ENCODE data around the gene PGM2.
"Not testable (repeated sequence)": the region's sequence is repeated elsewhere in the genome, so short reads cannot be mapped to it uniquely, and the experiment has no call there.

The PGM2 gene

GRCh38 chr4:37821953-37822605, 4.4 kb upstream of the PGM2 start:
- H3K9me3 ChIP-seq (replicated peaks; ENCODE audit: insufficient read depth, low read length): no peaks in the 10 kb centered on the region
- H3K9me2 ChIP-seq (replicated peaks; ENCODE audit: insufficient read depth, low read length): no peaks in the 10 kb centered on the region
- H3K4me2 ChIP-seq (ENCODE audit: low read depth, low read length): no peak overlapping the region
- no peak overlapping the region for H2AFZ ChIP-seq (ENCODE audit: low read length)
- H3K4me3 ChIP-seq (ENCODE audit: low read length): no peak overlapping the region
- H3K27me3 ChIP-seq (replicated peaks; ENCODE audit: insufficient read depth, low read length): no peaks in the 10 kb centered on the region
- DNase-seq: no peak
- no peaks in the 10 kb centered on the region for H4K20me1 ChIP-seq (ENCODE audit: insufficient read depth, low read length)
- peaks cover 4% of the 10 kb centered on the region for H3K79me2 ChIP-seq (ENCODE audit: low read length)
- no peak overlapping the region for H3K27ac ChIP-seq (ENCODE audit: low read length)
- H3K9ac ChIP-seq (ENCODE audit: low read length): no peak overlapping the region
- TF ChIP-seq CTCF (IDR thresholded peaks at IDR 0.05; ENCODE audit: low read length) (no peak), EZH2phosphoT487 (IDR thresholded peaks at IDR 0.05; ENCODE audit: low read length) (no peak), EZH2 (optimal IDR thresholded peaks at IDR 0.05; ENCODE audit: low read depth, low read length) (no peak)
- no peaks in the 10 kb centered on the region for H3K4me1 ChIP-seq (ENCODE audit: low read length)
- no peaks in the 10 kb centered on the region for H3K36me3 ChIP-seq (replicated peaks; ENCODE audit: insufficient read depth, low read length)
- no peaks in the 10 kb centered on the region for H3F3A ChIP-seq (ENCODE audit: insufficient read depth, low read length)

- Histone ChIP-seq H3K4me2 (ENCODE audit: low read depth, low read length) (peak overlapping the region; percentile 79), H3K79me2 (ENCODE audit: low read length) (peaks cover 13% of the 10 kb centered on the region), H3K4me3 (ENCODE audit: low read length) (peak overlapping the region; percentile 84), H3K9ac (ENCODE audit: low read length) (peak overlapping the region; percentile 59; the same call in 1 of the 2 replicates), H2AFZ (ENCODE audit: low read length) (peak overlapping the region; percentile 94)
- not testable (repeated sequence) for H3F3A ChIP-seq (ENCODE audit: insufficient read depth, low read length); DNase-seq; H4K20me1 ChIP-seq (ENCODE audit: insufficient read depth, low read length); H3K36me3 ChIP-seq (replicated peaks; ENCODE audit: insufficient read depth, low read length); H3K9me2 ChIP-seq (replicated peaks; ENCODE audit: insufficient read depth, low read length); H3K4me1 ChIP-seq (ENCODE audit: low read length); H3K27me3 ChIP-seq (replicated peaks; ENCODE audit: insufficient read depth, low read length); H3K9me3 ChIP-seq (replicated peaks; ENCODE audit: insufficient read depth, low read length); H3K27ac ChIP-seq (ENCODE audit: low read length)
Observed at GRCh38 chr4:37825501-37825900, 985 bp upstream of the PGM2 start.

- no peak for DNase-seq
- peak overlapping the region; percentile 40; the same call in 1 of the 2 replicates for H3K27ac ChIP-seq (ENCODE audit: low read length)
- H3K9me3 ChIP-seq (replicated peaks; ENCODE audit: insufficient read depth, low read length): no peaks in the 10 kb centered on the region
Observed at GRCh38 chr4:37825968-37826294, 555 bp upstream of the PGM2 start.

More at GRCh38 chr4:37825968-37826294, 555 bp upstream of the PGM2 start:
- TF ChIP-seq EZH2 (optimal IDR thresholded peaks at IDR 0.05; ENCODE audit: low read depth, low read length) (no peak), EZH2phosphoT487 (IDR thresholded peaks at IDR 0.05; ENCODE audit: low read length) (no peak), CTCF (IDR thresholded peaks at IDR 0.05; ENCODE audit: low read length) (no peak)
- Histone ChIP-seq H3K4me3 (ENCODE audit: low read length) (peak overlapping the region; percentile 84), H3K4me1 (ENCODE audit: low read length) (peaks cover 9% of the 10 kb centered on the region; the same call in 1 of the 2 replicates), H2AFZ (ENCODE audit: low read length) (peak overlapping the region; percentile 94), H3K4me2 (ENCODE audit: low read depth, low read length) (peak overlapping the region; percentile 79), H3K9ac (ENCODE audit: low read length) (peak overlapping the region; percentile 59), H3F3A (ENCODE audit: insufficient read depth, low read length) (no peaks in the 10 kb centered on the region), H3K36me3 (replicated peaks; ENCODE audit: insufficient read depth, low read length) (no peaks in the 10 kb centered on the region), H3K9me2 (replicated peaks; ENCODE audit: insufficient read depth, low read length) (no peaks in the 10 kb centered on the region), H3K79me2 (ENCODE audit: low read length) (peaks cover 13% of the 10 kb centered on the region), H3K27me3 (replicated peaks; ENCODE audit: insufficient read depth, low read length) (no peaks in the 10 kb centered on the region), H4K20me1 (ENCODE audit: insufficient read depth, low read length) (no peaks in the 10 kb centered on the region)

All from MM.1S (cell line).